Measurements from ENCODE around the gene TMPRSS12.
"Not testable (repeated sequence)": the region's sequence is repeated elsewhere in the genome, so short reads cannot be mapped to it uniquely, and the experiment has no call there.

The TMPRSS12 gene, protein sequence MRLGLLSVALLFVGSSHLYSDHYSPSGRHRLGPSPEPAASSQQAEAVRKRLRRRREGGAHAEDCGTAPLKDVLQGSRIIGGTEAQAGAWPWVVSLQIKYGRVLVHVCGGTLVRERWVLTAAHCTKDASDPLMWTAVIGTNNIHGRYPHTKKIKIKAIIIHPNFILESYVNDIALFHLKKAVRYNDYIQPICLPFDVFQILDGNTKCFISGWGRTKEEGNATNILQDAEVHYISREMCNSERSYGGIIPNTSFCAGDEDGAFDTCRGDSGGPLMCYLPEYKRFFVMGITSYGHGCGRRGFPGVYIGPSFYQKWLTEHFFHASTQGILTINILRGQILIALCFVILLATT

DNA sequence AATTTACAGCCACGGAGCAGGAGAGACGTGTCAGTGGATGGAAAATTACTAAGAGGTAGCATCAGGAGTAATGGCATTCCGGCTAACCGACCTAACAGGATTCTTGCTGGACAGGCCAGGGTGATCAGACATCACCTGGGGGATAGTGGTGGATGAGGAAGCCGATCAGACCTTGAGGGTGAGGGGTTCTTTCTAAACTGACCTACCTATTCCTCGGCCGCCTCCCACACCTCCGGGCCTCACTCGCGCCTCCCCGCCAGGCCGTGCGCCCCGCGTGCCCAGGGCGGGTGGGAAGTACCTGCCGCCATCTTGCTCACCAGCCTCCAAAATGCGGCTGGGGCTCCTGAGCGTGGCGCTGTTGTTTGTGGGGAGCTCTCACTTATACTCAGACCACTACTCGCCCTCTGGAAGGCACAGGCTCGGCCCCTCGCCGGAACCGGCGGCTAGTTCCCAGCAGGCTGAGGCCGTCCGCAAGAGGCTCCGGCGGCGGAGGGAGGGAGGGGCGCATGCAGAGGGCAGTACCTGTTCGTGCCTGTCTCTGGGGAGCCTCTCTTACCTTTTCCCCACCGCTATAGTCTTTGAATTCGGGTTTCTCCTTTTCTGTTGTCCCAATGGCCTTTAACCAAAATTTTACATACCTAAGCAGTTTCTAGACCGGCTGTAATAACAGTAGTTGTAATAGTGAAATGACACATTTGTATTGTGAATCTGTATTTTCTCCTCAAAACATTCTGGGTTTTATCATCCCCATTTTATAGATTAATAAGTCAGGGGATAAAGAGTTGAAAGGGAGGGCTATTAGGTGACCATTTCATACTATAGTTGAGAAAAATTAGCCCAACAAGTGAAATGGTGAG lies at the start of gene TMPRSS12:
Gene TMPRSS12 (plus strand): TSS at position 290 of the 857 bp plus-strand sequence. CDS start 39 bp downstream, at position 329.
- DNase-seq = no peak

- DNase-seq = no peak
These were observed 42.8 kb upstream of the TMPRSS12 start for GRCh38 chr12:50799908-50800307.

GRCh38 chr12:50803230-50803875 lies 39.4 kb upstream of the TMPRSS12 start:
- DNase-seq = no peak

DNA sequence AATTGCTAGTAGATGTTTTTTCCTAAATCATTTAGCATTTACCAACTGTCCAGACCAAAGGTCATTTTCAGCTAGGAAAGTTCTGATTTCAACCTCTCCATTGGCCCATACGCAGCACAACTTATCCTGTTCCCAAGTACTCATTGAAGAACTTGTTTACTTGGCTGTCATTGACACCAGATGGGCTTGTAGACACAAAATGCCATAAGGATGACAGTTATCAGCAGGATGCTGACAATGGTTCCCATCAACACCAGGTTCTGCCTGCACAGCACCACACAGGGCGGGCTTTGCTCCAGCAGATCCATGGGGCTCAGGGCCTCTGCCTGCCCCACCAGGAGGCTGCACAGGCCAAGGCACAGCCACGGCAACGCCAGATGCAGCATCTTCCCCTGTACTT lies 36.5 kb upstream of the TMPRSS12 start:
- no peak for DNase-seq

DNA sequence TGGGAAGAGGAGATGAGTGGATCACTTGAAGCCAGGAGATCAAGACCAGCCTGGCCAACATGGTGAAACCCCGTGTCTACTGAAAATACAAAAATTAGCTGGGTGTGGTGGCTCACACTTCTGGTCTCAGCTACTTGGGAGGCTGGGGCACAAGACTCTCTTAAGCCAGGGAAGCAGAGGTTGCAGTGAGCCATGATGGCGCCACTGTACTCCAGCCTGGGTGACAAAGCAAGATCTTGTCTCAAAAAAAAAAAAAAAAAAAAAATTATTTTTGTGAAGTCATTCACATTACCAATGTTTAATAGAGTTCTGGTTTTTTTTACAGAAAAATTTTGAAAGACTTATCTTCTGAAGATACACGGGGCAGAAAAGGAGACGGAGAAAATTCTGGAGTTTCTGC lies 33.6 kb upstream of the TMPRSS12 start:
- DNase-seq = not testable (repeated sequence)

GRCh38 chr12:50814921-50815320 lies 27.8 kb upstream of the TMPRSS12 start:
- not testable (repeated sequence) for DNase-seq

GRCh38 chr12:50820177-50820576 lies 22.5 kb upstream of the TMPRSS12 start:
- no peak for DNase-seq

DNA sequence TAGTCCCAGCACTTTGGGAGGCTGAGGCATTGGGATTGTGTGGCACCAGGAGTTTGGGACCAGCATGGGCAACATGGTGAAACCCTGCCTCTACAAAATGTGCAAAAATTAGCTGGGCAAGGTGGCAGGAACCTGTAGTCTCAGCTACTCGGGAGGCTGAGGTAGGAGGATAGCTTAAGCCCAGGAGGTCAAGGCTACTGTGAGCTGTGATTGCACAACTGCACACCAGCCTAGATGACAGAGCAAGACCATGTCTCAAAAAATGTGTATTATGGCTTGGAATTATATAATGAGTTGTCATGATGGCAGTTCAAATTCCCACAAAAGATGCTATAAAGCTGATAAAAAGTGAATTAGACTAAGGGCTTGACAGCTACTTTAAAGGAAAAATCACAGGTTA lies 20.6 kb upstream of the TMPRSS12 start:
- DNase-seq = no peak

- DNase-seq = not testable (repeated sequence)
These were observed 19.0 kb upstream of the TMPRSS12 start for GRCh38 chr12:50823724-50824123.

DNA sequence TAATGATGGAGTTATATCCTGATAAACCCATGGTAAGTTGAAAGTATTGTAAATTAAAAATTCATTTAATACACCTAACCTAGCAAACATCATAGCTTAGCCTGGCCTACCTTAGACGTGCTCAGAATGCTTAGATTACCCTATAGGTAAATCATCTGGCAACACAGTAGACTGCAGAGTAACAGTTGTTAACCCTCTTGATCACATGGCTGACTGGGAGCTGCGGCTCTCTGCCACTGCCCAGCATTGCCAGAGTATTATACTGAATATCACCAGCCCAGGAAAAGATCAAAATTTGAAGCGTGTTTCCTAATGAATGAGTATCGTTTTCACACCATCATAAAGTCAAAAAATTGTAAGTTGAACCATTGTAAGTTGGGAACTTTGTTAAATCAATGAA lies 17.8 kb upstream of the TMPRSS12 start:
- no peak for DNase-seq

DNA sequence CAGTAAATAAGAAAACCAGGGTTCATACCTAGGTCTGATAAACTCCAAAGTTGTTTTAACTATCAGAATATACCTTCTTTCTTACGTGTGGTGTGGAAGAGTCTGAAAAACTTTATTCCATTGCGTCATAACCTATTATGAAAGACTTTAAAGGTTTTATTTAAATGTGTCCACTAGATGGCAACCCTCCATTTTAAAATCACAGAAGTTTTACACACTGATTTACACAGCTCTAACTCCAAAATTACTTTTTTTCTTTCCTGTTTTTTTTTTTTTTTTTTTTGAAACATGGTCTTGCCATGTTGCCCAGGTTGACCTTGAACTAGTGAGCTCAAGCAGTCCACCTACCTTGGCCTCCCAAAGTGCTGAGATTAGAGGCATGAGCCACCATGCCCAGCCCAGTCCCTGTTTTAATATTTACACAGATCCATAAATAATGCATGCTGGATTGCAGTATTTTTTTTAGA lies 17.3 kb upstream of the TMPRSS12 start:
- DNase-seq = no peak

DNA sequence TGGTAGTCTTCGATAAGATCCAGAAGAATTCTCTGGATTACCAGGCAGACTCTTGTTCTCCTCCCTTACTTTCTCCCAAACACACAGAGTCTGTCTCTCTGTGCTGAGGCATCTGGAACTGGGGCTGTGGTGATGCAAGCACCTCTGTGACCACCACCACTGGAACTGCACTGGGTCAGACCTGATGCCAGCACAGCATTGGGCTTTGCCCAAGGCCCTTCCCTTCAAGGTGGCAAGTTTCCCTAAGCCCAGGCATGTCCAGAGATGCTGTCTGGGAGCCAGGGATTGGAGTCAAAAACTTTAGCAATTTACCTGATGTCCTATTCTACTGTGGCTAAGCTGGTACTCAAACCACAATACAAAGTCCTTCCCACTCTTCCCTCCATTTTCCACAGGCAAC lies 14.6 kb upstream of the TMPRSS12 start:
- DNase-seq = no peak

DNA sequence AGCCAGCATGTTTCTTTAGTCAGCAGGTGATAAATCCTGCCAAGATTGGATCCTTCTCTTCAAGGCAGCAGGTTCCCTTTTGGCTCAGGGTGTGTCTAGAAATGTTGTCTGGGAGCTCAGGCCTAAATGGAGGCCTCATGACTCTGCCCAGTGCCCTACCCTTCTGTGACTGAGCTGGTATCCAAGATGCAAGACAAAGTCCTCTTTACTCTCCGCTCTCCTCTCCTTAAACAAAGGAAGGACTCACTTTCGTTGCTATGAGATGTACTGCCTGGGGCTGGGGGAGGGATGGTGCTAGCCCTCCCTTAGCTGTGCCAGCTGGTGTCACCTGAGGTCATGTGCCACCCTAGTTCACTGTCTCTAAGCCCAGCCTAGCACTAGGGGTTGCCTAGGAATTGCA lies 13.8 kb upstream of the TMPRSS12 start:
- DNase-seq = no peak

DNA sequence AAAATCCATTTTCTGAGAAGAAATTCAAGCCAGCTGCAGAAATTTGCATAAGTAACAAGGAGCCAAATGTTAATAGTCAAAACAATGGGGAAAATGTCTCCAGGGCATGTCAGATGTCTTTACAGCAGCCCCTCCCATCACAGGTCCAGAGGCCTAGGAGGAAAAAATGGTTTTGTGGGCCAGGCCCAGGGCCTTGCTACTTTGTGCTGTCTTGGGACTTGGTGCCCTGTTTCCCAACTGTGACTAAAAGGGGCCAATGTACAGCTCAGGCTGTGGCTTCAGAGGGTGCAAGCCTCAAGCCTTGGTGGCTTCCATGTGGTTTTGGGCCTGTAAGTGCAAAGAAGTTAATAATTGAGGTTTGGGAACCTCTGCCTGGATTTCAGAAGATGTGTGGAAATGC lies 8.9 kb upstream of the TMPRSS12 start:
- DNase-seq = not testable (repeated sequence)

DNA sequence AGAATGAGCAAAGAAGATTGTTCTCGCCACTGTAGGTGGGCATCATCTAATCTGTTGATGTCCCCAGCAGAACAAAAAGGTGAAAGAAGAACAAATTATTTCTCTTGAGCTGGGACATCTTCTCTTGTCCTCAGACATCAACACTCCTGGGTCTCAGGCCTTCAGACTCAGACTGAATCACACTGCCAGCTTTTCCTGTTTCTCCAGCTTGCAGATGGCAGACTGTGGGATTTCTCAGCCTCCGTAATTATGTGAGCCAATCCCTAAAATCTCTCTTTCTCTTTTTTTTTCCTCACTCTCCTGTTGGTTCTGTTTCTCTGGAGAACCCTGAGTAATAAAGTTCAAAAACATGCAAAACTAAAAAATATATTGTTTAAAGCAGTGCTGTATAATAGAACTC lies 3.7 kb upstream of the TMPRSS12 start:
- DNase-seq = no peak

DNA sequence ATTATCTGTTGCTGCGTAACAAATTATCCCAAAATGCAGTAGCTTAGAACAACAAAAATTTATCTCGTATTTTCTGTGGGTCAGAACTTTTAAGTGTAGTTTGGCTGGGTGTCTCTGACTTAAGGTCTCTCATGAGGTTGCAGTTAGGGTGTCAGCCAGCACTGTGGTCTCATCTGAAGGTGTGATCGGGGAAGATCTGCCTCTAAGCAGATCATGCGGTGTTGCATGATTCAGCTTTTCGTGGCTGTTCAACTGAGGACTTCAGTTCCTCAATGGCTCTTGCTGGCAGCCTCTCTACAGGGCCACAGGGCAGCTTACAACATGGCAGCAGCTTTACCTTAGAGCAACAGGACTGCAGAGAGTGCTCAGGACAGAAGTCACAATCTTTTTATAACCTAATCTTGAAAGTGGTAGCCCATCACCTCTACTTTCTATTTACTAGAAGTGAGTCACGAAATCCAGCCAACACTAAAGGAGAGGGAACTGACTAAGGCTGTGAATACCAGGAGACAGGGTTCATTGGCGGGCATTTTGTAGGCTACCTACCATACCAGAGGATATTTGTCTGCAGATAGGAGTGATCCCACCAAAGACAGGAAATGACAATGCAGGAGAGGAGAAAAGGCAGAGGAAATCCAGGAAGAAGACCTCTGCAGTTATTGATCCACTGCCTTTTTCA lies 1.8 kb upstream of the TMPRSS12 start:
- no peak for DNase-seq

GRCh38 chr12:50841716-50842531 lies 802 bp upstream of the TMPRSS12 start:
- DNase-seq = no peak

DNA sequence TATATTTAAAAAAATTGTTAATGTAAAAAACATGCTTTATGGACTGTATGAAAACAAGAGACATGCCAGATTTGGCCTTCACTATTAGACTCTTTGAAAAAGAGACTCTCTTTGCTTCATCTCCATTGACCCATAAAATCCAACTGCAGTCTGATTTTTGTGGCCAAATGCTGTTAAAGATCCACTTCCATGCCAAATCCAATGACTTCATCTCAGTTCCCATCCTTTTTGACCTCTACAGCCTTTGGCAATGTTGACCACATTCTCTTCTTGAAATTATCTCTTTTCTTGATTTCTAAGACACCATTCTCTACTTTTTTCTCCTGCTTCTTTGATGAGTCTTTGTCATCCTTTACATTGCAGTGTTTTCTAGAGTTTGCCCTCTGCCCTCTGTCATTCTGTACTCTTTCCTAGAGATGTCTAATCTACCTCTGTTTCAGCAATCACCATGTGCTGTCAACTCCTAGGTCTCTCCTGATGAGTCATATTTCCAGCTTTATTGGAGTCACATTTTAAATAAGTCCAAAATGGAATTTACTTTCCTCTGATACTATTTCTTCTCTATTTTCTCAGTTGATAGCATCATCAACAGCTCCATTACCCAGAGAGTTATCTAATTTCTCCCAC lies 2.4 kb downstream of the TMPRSS12 start:
- DNase-seq = no peak

- no peak for DNase-seq
These were observed 6.2 kb downstream of the TMPRSS12 start for GRCh38 chr12:50848963-50849362.

DNA sequence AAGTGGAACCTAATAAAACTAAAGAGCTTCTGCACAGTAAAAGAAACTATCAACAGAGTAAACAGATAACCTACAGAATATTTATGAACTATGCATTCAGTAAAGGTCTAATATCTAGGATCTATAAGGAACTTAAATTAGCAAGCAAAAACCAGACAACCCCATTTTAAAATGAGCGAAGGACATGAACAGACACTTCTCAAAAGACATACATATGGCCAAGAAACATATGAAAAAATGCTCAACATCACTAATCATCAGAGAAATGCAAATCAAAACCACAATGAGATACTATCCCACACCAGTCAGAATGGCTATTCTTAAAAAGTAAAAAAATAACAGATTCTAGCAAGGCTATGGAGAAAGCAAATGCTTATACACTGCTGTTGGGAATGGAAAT lies 12.5 kb downstream of the TMPRSS12 start:
- not testable (repeated sequence) for DNase-seq

DNA sequence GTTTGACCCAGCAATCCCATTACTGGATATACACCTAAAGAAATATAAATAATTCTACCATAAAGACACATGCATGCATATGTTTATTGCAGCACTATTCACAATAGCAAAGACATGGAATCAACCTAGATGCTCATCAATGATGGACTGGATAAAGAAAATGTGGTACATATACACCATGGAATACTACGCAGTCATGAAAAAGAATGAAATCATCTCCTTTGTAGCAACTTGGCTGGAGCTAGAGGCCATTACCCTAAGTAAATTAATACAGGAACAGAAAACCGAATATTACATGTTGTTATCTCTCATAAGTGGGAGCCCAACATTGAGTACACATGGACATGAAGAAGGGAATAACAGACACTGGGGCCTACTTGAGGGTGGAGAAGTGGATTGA lies 13.0 kb downstream of the TMPRSS12 start:
- DNase-seq = not testable (repeated sequence)

Measured in NCI-H2171 (cell line).